Right atrium auricular region (tissue), 2 donors: ENCODE data around the gene FURIN. TPM values are rescaled to one million over a fixed set of nuclear protein-coding genes. Genes with fewer than 3 reads are reported as not detected.

Experiments used
- DNase-seq: peaks from one replicate; pipeline ENCODE4 v3.0.0-alpha.2; 2019; ENCODE audit warnings: low spot score
- H3K27ac ChIP-seq, 2 donors: fragments of 200-600 bp; sonication (generic); 1 replicate in 1 of 2; 2 replicates in 1 of 2; pipeline ENCODE4 v1.5.1; 2016 to 2019
- H3K27me3 ChIP-seq, 2 donors: fragments of 200-600 bp; sonication (generic); one replicate each; pipeline versions ENCODE4 v1.5.1 to v1.6.0; 2017 to 2019
- H3K36me3 ChIP-seq: fragments of 200-600 bp; sonication (generic); one replicate; pipeline ENCODE4 v1.5.1; 2016
- H3K4me1 ChIP-seq, 2 donors: fragments of 200-600 bp; sonication (generic); one replicate each; pipeline versions ENCODE4 v1.5.1 to v1.6.0; 2017 to 2019
- H3K4me3 ChIP-seq, 2 donors: fragments of 200-600 bp; sonication (generic); 1 replicate in 1 of 2; 2 replicates in 1 of 2; pipeline ENCODE4 v1.5.1; 2017 to 2019; ENCODE audit warnings: mild to moderate bottlenecking in 1 of 2, moderate library complexity in 1 of 2
- H3K9me3 ChIP-seq, 2 donors: fragments of 200-600 bp; sonication (generic); one replicate each; pipeline ENCODE4 v1.5.1; 2019
- total RNA-seq, 2 donors: library from RNA; depleted of rRNA; stranded (reverse); fragments of >200 nt; gene quantifications; one replicate each; pipeline ENCODE4 v1.1.0, GENCODE V29; 2016
- TF ChIP-seq, protein P1 (sequence below), 2 donors: fragments of 200-600 bp; sonication (generic); IDR thresholded peaks; one replicate each; pipeline ENCODE4 v1.5.1; 2019; ENCODE audit warnings: antibody characterized with exemption in 2 of 2

FURIN gene
- total RNA-seq, 2 donors from 2014 or later = 57.1 to 82.8 TPM

DNA sequence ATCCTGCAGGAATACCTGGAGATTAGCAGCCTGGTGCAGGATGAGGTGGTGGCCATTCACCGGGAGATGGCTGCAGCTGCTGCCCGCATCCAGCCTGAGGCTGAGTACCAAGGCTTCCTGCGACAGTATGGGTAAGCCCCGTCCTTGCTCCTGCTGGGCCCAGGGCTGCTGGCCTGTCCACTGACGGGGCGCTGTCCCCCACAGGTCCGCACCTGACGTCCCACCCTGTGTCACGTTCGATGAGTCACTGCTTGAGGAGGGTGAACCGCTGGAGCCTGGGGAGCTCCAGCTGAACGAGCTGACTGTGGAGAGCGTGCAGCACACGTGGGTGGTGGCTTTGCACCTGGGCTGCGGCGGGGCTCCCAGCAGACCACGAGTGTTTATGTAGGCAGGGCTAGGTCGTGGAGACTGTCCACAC, 20.9 kb downstream of the FURIN start:
- Histone ChIP-seq H3K4me3 (no peak overlapping the region), H3K36me3 (peaks cover 57% of the 10 kb centered on the region), H3K9me3 (no peaks in the 10 kb centered on the region), H3K27ac (no peak overlapping the region), H3K4me1 (peaks cover 0 to 40% of the 10 kb centered on the region in 2 donors), H3K27me3 (no peaks in the 10 kb centered on the region)
- no peak for DNase-seq
- TF ChIP-seq, protein P1, sequence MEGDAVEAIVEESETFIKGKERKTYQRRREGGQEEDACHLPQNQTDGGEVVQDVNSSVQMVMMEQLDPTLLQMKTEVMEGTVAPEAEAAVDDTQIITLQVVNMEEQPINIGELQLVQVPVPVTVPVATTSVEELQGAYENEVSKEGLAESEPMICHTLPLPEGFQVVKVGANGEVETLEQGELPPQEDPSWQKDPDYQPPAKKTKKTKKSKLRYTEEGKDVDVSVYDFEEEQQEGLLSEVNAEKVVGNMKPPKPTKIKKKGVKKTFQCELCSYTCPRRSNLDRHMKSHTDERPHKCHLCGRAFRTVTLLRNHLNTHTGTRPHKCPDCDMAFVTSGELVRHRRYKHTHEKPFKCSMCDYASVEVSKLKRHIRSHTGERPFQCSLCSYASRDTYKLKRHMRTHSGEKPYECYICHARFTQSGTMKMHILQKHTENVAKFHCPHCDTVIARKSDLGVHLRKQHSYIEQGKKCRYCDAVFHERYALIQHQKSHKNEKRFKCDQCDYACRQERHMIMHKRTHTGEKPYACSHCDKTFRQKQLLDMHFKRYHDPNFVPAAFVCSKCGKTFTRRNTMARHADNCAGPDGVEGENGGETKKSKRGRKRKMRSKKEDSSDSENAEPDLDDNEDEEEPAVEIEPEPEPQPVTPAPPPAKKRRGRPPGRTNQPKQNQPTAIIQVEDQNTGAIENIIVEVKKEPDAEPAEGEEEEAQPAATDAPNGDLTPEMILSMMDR (IDR thresholded peaks at IDR 0.05) = no peak

DNA sequence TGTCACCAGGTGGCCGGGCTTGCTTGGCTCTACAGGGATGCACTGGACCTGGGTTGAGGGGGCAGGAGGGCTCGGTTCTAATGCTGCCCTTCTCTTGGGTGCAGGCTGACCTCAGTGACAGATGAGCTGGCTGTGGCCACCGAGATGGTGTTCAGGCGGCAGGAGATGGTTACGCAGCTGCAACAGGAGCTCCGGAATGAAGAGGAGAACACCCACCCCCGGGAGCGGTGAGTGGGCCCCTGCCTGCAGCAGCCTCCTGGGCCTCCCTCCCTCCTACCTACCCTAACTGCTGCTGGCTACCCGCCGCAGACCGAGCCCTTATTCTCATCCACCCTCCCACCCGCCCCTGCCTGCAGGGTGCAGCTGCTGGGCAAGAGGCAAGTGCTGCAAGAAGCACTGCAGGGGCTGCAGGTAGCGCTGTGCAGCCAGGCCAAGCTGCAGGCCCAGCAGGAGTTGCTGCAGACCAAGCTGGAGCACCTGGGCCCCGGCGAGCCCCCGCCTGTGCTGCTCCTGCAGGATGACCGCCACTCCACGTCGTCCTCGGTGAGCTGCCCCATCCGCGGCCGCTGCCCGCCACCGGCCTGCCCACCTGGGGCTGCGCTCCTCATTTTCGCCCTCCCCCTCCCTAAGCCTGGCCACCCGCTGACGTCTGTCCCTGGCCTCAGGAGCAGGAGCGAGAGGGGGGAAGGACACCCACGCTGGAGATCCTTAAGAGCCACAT, 21.5 kb downstream of the FURIN start:
- Histone ChIP-seq H3K4me1 (peaks cover 0 to 34% of the 10 kb centered on the region in 2 donors), H3K27me3 (no peaks in the 10 kb centered on the region), H3K27ac (no peak overlapping the region), H3K9me3 (no peaks in the 10 kb centered on the region), H3K36me3 (peaks cover 63% of the 10 kb centered on the region), H3K4me3 (no peak overlapping the region)
- DNase-seq = no peak
- TF ChIP-seq, protein P1 (IDR thresholded peaks at IDR 0.05) = no peak

DNA sequence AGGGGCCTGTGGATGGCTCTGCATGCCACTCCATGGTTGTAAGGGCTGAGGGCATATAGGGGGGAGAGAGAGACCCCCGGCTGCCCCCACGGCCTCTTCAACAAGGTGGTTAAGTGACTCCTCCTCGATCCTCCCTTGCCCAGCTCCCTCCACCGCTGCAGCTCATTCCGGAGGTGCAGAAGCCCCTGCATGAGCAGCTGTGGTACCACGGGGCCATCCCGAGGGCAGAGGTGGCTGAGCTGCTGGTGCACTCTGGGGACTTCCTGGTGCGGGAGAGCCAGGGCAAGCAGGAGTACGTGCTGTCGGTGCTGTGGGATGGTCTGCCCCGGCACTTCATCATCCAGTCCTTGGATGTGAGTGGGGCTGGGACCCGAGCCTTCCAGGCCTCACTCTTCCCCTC, 22.5 kb downstream of the FURIN start:
- Histone ChIP-seq H3K4me1 (peaks cover 0 to 25% of the 10 kb centered on the region in 2 donors), H3K36me3 (peaks cover 63% of the 10 kb centered on the region), H3K27me3 (no peaks in the 10 kb centered on the region), H3K4me3 (no peak overlapping the region), H3K9me3 (no peaks in the 10 kb centered on the region), H3K27ac (no peak overlapping the region)
- TF ChIP-seq, protein P1 (IDR thresholded peaks at IDR 0.05) = no peak
- no peak for DNase-seq

GRCh38 chr15:90891346-90891949, 23.1 kb downstream of the FURIN start:
- H3K4me1 ChIP-seq = peaks cover 0 to 18% of the 10 kb centered on the region in 2 donors
- TF ChIP-seq, protein P1 (IDR thresholded peaks at IDR 0.05) = no peak
- DNase-seq = no peak
- no peaks in the 10 kb centered on the region for H3K27me3 ChIP-seq
- no peak overlapping the region for H3K4me3 ChIP-seq
- H3K9me3 ChIP-seq = no peaks in the 10 kb centered on the region
- peaks cover 63% of the 10 kb centered on the region for H3K36me3 ChIP-seq
- no peak overlapping the region for H3K27ac ChIP-seq

DNA sequence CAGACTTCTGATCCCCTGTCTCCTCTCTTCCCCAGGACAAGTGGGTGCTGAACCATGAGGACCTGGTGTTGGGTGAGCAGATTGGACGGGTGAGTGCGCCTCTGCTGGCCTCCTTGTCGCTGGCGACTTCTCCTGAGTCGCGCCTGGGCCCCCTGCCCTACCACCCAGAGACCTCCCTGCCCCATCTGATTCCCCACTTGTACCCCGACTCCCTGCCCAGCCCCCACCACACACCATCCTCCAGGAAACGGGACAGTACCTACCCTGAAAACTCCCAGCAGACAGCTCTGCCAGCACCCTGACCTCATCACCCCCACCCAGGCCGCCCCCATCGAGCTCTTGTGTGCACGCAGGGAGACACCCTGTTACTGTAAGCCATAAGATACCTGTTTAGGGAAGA, 23.6 kb downstream of the FURIN start:
- Histone ChIP-seq H3K4me1 (peaks cover 0 to 13% of the 10 kb centered on the region in 2 donors), H3K27me3 (no peaks in the 10 kb centered on the region), H3K4me3 (no peak overlapping the region), H3K9me3 (no peaks in the 10 kb centered on the region), H3K36me3 (peaks cover 59% of the 10 kb centered on the region), H3K27ac (no peak overlapping the region)
- no peak for DNase-seq
- TF ChIP-seq, protein P1 (IDR thresholded peaks at IDR 0.05) = no peak
